HFFc6 (cell line): ENCODE results near the gene TMEM26. TPM values are rescaled to one million over a fixed set of nuclear protein-coding genes. Genes with fewer than 3 reads are reported as not detected.

Experiments used
- DNase-seq: peaks from one replicate; pipeline ENCODE4 v3.0.0-alpha.2; 2018
- H3K27ac Mint-ChIP-seq: 2 replicates; pipeline ENCODE4 v1.8.0; 2020; ENCODE audit warnings: mild to moderate bottlenecking, mixed read lengths
- H3K27me3 Mint-ChIP-seq: 2 replicates; pipeline ENCODE4 v1.8.0; 2021; ENCODE audit warnings: mild to moderate bottlenecking, moderate library complexity, mixed read lengths; ENCODE audit not compliant: insufficient read depth
- H3K36me3 Mint-ChIP-seq: 2 replicates; pipeline ENCODE4 v1.8.0; 2021; ENCODE audit warnings: low read depth, mixed read lengths
- H3K4me1 Mint-ChIP-seq: 2 replicates; pipeline ENCODE4 v1.8.0; 2020; ENCODE audit warnings: low read depth, mixed read lengths
- H3K4me3 Mint-ChIP-seq: 2 replicates; pipeline ENCODE4 v1.8.0; 2020; ENCODE audit warnings: mild to moderate bottlenecking, moderate library complexity, mixed read lengths
- H3K9me3 Mint-ChIP-seq: 2 replicates; pipeline ENCODE4 v1.8.0; 2020; ENCODE audit warnings: mild to moderate bottlenecking, mixed read lengths
- total RNA-seq, 6 experiments: library from RNA; stranded (reverse); fragmentation: NEBNext Ultra II Directional; extraction: Animal tissue kit (Norgen Biotek cat#: 25700); gene quantifications; 2 replicates in 1 of 6; 3 replicates in 5 of 6; pipeline ENCODE4 v1.2.3, GENCODE V29; 2021
- TF ChIP-seq, protein P1 (sequence below): fragments of 200-600 bp; sonication (generic); IDR thresholded peaks from 2 replicates; pipeline ENCODE4 v1.5.0; 2021; ENCODE audit warnings: antibody characterized with exemption, mild to moderate bottlenecking

TMEM26 gene
- total RNA-seq, 6 experiments from 2014 or later = not detected

DNA sequence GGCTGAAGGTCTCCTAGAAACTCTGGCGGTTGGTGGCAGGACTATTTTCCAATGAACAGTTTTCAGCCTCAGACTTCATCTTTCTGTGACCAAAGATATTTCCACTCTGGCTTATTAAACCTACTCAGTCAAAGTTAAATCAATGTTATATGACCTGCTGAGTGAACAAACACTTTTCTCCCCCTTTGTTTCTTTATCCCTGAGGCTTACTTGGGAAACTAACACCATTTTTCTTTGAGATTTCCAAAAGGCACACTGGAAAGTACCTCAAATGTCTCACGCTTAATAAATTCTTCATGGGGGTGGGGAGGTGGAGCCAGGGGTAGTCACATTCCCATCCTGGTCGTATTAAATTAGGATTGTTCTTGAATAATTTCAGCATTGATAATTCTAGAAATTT is 1.8 kb downstream of the TMEM26 start:
- Mint-ChIP-seq H3K27ac (no peak overlapping the region), H3K4me3 (no peak overlapping the region), H3K27me3 (peaks cover 15% of the 10 kb centered on the region), H3K9me3 (no peaks in the 10 kb centered on the region), H3K36me3 (no peaks in the 10 kb centered on the region), H3K4me1 (peaks cover 5% of the 10 kb centered on the region; the same call in 1 of the 2 replicates)
- TF ChIP-seq, protein P1, sequence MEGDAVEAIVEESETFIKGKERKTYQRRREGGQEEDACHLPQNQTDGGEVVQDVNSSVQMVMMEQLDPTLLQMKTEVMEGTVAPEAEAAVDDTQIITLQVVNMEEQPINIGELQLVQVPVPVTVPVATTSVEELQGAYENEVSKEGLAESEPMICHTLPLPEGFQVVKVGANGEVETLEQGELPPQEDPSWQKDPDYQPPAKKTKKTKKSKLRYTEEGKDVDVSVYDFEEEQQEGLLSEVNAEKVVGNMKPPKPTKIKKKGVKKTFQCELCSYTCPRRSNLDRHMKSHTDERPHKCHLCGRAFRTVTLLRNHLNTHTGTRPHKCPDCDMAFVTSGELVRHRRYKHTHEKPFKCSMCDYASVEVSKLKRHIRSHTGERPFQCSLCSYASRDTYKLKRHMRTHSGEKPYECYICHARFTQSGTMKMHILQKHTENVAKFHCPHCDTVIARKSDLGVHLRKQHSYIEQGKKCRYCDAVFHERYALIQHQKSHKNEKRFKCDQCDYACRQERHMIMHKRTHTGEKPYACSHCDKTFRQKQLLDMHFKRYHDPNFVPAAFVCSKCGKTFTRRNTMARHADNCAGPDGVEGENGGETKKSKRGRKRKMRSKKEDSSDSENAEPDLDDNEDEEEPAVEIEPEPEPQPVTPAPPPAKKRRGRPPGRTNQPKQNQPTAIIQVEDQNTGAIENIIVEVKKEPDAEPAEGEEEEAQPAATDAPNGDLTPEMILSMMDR = no peak
- DNase-seq = no peak

DNA sequence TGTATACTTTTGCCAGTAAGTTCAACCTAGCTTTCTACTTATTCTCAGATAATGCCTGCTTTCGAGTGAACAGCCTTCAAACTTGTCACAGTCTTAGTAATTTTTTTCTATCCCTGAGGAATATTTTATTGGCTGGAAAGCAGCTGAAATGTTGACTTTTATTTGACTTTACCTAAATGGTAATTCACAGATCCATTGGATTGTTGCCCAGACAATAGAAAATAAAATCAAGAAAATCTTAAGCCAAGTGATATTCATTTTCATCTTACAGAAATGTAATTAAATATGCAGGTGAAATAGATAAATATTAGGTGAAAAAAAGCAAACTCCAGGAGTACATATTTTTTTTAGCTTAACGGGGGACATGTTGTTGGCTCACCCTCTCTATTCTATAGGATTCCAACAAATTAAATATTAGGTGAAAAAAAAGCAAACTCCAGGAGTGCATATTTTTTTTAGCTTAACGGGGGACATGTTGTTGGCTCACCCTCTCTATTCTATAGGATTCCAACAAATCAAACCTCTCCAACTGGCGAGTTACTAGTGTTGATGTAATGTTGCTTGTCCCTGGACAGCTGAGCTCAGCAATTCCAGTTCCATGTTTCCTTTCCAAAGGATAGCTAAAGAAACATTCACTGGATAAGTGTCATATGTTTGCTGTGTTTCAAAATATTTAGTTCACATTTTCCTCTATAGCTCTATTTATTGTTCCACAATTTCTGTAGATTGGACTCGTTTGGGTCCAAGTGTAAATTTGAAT is 4.2 kb downstream of the TMEM26 start:
- no peak overlapping the region for H3K4me3 Mint-ChIP-seq
- H3K36me3 Mint-ChIP-seq = no peaks in the 10 kb centered on the region
- no peaks in the 10 kb centered on the region for H3K9me3 Mint-ChIP-seq
- no peak overlapping the region for H3K27ac Mint-ChIP-seq
- H3K4me1 Mint-ChIP-seq = peaks cover 5% of the 10 kb centered on the region; the same call in 1 of the 2 replicates
- no peak for DNase-seq
- TF ChIP-seq, protein P1 = no peak
- H3K27me3 Mint-ChIP-seq = peaks cover 8% of the 10 kb centered on the region

DNA sequence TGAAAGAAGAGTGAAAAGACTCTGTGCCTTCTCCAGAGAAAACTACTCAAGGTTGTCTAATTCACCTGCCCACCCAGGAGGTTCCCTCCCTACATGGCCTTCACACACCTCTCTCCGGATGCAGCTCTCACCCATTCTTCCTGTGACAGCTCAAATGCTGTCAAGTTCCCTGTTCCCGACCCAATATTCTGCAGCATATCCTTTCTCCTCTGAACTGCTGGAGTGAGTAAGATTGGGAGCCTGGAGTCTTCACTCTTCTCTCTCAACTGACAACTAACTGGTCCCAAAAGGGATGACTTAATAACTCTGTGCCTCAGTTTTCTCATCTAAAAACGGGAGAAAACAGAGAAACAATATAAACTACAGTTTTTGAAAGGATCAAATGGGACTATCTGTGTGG is 5.1 kb downstream of the TMEM26 start:
- TF ChIP-seq, protein P1 = no peak
- no peaks in the 10 kb centered on the region for H3K36me3 Mint-ChIP-seq
- H3K27me3 Mint-ChIP-seq = peaks cover 8% of the 10 kb centered on the region
- DNase-seq = no peak
- no peaks in the 10 kb centered on the region for H3K9me3 Mint-ChIP-seq
- peaks cover 5% of the 10 kb centered on the region; the same call in 1 of the 2 replicates for H3K4me1 Mint-ChIP-seq
- H3K4me3 Mint-ChIP-seq = no peak overlapping the region
- H3K27ac Mint-ChIP-seq = no peak overlapping the region

DNA sequence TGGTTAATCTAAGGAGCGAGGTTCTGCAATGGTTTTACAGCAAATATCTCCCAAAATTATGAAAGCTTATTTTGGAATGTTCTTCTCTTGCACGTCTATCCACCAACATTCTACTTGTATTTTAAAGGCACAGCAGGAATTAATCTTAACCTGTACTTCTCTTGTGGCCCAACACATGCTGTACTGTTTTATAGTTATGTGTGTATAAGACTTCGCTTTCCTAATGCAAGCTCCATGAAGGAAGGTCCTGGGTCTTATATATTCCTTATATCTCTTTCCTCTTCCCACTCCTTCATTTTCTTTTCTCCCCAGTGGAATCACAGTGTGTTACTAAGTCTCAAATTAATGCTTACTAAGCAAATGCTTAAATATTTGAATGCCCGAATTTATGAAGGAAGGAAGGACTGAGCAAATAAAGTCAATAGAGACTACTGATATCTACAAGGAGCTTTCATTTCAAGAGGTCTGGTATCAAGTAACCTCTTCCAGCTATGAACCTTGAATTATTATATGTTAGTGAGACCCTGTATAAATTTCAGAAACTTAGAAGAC is 14.0 kb downstream of the TMEM26 start:
- Mint-ChIP-seq H3K4me1 (peaks cover 19% of the 10 kb centered on the region), H3K4me3 (no peak overlapping the region), H3K36me3 (no peaks in the 10 kb centered on the region), H3K9me3 (no peaks in the 10 kb centered on the region), H3K27ac (peak overlapping the region; percentile 44; the same call in 1 of the 2 replicates), H3K27me3 (peaks cover 4% of the 10 kb centered on the region)
- no peak for DNase-seq
- TF ChIP-seq, protein P1 = no peak

DNA sequence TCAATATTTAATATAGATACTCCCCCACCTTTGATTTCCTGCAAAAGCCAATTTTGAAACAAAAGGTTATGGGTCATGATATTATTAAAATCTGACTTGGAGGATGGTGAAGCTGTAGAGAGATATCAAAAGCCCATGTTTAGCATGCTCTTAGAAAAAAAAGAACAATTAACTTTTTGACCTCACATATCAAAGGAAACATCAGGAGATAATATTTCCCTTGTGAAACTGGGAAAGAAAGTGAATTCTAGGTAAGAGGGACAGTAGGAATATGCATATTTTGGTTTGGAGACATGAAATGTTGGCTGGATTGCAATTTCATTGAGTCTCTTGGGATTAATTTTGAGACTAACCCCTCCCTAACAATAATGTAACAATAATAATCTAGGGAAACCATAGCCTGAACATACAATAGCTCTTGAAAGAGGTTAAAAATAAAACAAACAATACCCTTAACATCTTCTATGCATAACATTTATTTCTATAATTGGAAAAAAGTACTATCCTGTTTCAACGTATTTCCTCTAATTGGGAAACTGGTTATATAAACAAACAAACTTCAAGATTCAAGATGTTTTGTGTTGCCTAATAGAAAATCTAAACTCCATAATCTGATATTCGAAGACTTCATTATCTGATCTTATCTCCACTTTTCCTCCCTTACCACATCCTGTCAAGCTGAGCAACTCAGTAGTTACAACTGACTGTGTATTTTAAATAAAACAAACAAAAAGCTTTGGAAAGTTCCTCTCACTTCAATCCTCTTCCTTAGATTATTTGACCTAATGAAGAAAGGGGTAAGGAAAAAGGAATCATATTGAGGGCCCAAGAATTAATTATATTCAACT is 14.8 kb downstream of the TMEM26 start:
- DNase-seq = peak; percentile 35
- H3K9me3 Mint-ChIP-seq = no peaks in the 10 kb centered on the region
- H3K36me3 Mint-ChIP-seq = no peaks in the 10 kb centered on the region

More for the DNA sequence above, 14.8 kb downstream of the TMEM26 start:
- peak overlapping the region; percentile 44; the same call in 1 of the 2 replicates for H3K27ac Mint-ChIP-seq
- H3K4me3 Mint-ChIP-seq = peak overlapping the region; percentile 8; the same call in 1 of the 2 replicates
- TF ChIP-seq, protein P1 = no peak
- H3K27me3 Mint-ChIP-seq = peaks cover 4% of the 10 kb centered on the region
- peaks cover 19% of the 10 kb centered on the region for H3K4me1 Mint-ChIP-seq
